NCI-H510A treated with DMSO at 0.1 percent for 48 hours (cell line): ENCODE data around the gene MAN1B1.
"Not testable (repeated sequence)": the region's sequence is repeated elsewhere in the genome, so short reads cannot be mapped to it uniquely, and the experiment has no call there.

ENCODE experiments used
- DNase-seq: peaks from one replicate; lab custom pipeline; 2025; lab: John Stamatoyannopoulos, UW

Gene MAN1B1

DNA sequence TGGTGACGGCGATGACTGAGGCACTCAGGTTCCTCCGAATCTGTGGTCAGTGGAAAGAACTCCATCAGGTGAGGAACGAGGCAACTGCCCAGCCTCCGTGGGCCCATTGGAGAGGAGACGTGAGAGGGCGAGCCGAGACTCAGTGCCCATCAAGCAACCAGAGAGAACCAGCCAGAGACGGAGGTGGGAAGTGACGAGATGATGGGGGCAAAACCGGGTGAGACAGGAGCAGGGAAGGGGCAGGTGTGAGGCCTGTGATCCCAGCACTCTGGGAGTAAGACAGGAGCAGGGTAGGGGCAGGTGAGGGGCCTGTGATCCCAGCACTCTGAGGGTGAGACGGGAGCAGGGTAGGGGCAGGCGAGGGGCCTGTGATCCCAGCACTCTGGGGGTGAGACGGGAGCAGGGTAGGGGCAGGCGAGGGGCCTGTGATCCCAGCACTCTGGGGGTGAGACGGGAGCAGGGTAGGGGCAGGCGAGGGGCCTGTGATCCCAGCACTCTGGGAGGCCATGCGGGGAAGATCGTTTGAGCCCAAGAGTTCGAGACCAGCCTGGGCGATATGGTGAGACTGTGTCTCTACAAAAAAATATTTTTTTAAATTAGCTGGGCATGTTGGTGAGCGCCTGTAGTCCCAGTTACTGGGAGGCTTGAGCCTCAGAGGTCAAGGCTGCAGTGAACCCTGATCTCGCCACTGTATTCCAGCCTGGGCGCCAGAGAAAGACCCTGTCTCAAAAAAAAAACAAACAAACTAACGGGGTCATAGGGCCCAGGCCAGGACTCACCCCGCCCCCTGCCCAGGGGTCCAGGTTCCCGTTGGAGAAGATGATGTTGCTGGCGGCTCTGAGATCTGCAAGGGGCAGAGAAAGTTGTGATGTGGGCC lies 24.4 kb downstream of the MAN1B1 start:
- no peak for DNase-seq

DNA sequence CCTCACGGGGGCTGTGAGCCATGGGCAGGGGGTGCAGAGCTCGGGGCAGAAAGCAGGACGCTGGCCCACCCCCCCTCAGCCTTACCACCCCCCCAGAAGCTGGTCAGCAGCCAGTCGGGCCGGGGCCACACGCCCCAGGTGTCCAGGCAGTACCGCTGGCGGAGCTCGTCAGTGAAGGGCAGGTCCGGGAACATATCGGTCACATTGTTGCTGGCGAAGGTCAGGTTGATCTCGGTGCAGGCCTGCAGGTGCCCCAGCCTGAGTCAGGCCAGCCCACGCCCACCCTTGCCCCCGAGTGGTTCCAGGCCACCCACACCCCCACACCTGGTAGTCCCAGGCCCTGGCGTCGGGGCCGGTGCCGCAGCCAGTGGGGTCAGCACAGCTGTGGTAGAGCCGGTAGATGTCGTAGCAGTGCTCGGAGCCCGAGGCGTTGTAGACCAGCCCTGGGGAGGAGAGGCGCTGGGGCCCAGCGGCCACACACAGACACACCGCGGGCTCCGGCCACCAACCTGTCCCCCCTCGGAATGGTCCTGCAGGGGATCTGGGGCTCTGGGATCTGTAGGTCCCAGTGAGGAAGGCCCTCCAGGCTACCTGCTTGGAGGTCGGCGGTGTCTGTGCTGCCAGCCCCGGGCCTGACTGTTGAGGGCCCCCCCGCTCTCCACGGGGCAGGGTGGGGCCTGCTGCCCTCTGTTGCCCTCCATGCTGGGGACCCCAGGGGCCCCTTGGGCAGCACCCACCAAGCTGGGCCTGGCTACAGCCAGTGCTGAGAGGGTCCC lies 25.2 kb downstream of the MAN1B1 start:
- DNase-seq = no peak

DNA sequence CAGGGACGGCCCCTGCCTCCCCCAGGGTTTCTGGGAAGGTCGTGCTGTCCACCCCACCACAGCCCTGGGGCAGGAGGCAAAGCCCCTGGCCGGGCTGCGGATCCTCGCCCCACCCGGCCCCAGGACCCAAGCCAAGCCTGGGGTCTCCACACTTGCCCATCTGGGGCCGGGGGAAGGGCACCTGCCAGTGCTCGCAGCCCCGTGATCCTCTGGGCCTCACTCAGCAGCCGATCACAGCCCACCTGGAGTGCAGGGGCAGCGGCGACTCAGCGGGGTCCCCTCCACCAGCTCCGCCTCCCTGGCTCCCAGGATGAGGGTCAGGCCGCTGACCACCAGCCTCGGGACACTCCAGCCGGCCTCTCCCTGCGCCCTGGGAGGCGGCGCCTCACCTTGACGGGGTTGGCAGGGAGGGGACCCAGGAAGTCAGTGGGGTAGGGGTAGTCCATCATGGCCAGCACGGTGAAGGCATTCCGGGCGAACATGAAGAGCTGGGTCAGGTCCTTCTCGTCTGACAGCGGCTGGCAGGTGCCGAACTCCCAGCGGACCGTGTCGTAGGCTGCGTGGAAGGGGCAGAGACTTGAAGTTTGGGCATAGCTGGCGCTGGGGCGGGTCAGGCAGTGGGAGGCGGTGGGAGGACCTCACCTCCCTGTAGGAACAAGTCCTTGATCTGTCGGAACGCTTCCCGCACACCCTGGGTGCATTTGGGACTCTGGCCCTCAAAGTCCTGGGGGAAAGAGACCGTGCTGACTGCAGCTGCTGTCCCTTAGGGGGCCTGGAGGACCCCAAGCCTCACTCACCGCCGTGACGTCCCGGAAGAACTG lies 26.0 kb downstream of the MAN1B1 start:
- DNase-seq = no peak

DNA sequence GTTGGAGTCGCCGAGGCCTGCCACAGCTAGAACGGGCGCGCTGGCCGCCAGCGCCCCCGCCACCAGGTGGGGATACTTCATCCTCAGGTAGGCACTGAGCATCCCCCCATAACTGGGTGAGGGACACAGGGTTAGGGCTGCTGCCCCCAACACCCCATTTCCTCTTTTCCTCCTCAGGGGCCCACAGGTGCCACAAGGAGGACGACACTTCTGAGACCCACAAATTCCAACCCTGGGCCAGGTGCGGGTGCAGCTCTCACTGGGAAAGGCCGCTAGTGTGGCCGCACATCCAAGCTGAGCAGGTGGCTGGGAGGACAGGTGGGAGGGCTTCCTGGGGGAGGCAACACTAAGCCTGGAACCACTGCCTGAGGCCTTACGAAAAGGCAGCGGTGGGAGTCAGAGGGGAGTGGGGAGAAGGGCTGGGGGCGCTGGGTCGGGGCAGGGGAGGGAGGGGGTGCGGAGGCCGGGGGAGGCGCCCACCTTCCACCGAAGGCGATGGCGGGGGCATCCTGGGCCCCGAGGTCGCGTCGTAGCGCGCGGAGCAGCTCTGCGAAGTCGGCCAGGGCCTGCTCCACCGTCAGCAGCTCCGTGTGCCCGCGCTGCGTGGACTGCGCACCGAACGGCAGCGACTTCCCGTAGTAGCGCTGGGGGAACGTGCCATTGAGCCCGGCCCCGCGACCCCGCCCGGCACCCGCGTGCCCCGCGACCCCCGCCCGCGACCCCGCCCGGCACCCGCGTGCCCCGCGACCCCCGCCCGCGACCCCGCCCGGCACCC lies 26.8 kb downstream of the MAN1B1 start:
- no peak for DNase-seq

DNA sequence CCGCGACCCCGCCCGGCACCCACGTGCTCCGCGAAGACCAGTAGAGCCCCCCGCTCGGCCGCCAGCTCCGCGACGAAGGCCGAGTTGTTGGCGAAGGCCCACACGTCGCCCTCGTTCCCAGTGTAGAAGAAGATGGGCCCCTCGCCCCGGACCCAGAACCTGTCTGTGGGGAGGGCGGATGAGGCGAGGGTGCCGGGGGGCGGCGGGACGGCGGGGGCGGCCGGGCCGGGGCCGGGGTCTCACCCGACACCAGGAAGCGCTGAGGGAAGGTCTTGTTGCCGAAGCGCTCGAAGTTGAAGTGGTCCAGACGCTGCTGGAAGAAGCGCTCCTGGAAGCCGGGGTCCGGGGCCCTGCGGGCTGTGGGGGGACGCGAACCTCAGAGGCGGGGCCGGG lies 27.4 kb downstream of the MAN1B1 start:
- no peak for DNase-seq

DNA sequence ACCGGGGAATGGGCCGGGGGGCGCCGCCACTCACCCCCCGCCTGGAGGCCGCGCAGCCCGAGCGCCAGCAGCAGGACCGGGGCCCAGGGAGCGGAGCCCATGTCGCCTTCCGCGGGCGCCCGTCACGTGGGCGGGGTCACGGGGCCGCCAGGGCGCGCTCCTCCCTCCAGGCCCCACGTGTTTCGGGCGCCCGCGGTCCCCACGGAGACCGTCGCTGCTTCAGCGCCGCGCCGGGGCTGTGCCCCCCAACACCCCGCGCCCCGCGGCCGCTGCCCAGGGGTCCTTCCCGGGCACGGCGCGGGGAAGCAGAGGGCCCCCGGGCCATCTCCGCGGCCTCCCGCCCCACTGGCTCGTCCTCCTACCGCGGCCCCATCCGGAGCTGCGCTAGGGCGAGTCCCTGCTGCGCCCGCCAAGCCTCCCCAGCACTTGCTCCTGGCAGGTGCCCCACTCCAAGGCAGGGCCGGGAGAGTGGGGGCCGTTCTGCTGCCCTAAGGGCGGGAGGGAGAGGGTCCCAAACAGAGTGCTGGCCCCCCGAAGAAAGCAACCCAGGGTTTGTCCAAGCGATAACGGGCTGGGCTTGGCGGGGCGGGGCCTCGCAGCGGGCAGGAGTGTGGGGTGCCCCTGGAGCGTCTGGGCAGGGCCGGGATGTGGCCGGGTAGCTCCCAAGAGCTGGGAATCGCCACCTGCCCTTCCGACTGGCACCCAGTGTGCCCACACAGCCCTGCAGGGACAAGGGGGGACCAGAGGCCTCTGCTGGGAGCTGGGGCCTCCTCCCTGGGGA lies 28.0 kb downstream of the MAN1B1 start, which contains the start of gene DPP7:
DPP7 (minus strand) TSS at position 121 of the 781 bp plus-strand sequence; CDS start at position 101, 20 bp downstream.
- peak; percentile 36 for DNase-seq

DNA sequence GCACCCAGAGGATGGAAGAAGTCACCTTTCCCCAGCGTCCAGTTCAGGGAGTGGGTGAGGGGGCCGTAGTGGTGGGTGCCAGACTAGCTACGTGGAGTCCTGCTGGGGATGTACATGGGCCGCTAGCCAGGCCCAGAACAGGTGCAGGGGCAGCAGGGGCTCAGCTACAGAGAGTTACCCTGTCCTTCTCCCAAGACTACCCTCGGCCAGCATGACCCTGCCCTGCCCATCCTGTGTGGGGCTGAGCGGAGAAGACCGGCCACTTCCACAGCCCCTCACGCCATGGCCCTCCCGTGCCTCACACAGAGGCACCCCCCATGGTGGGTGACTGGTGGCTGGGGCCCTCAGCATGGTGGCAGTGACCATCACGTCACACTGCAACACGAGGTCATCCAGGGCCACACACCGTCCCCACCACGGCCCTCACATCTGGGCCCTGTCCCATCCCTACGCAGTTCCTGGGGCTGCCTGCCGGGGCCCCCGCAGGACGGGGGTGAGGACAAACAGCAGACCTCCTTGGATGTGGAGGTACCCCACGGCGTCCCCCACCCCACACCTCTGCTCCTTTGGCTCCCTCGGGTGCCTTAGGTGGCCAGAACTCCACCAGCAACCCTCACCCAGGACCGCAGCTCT lies 28.7 kb downstream of the MAN1B1 start:
- no peak for DNase-seq

DNA sequence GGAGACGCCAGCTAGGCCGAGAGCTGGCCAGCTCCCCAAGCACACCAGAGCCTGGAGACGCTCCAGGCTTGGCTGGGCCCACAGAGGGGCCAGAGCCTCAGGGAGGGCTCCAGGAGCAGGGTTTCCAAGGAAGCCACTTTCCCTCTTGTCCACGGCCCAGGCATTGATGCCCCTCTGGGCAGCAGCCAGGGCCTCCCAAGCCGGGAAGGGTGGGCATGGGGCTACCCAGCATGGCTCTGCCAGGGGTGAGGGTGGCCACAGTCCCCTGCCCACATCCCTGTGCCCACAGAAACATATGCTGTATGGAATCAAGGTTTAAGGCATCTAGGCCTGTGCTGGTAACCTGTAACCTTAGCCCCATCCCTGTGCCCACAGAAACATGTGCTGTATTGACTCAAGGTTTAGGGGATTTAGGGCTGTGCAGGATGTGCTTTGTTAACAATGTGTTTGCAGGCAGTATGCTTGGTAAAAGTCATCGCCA lies 29.3 kb downstream of the MAN1B1 start:
- DNase-seq = no peak

DNA sequence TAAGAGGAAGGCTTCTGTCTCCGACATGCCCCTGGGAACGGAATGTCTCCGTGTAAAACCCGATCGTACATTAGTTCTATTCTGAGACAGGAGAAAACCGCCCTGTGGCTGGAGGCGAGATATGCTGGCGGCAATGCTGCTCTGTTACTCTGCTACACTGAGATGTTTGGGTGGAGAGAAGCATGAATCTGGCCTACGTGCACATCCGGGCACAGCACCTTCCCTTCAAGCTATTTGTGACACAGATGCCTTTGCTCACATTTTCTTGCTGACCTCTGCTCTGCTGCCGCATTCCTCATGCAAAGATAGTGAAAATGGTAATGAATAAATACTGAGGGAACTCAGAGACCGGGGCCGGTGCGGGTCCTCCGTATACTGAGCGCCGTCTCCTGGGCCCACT lies 29.9 kb downstream of the MAN1B1 start:
- no peak for DNase-seq

DNA sequence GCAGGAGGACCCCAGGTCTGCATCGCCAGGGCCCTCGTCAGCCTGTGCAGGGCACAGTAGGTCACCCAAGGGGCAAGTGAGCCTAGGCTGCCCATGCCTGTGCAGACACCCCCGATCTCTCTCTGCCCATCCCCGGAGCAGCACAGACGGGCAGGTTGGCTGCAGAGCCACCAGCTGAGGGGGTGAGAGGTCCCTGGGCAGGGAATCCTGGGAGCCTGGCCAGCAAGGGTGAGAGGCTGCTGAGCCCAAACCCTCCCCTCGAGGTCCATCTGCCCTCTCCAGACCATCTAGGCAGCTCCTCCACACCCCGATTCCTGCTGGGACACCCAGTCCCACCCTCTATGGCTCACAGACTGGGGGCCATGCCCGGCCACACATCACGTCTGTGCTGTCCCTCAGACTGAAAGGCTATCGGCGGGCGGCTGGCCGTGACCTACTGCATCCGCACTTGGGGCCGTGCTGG lies 30.5 kb downstream of the MAN1B1 start:
- DNase-seq = no peak

DNA sequence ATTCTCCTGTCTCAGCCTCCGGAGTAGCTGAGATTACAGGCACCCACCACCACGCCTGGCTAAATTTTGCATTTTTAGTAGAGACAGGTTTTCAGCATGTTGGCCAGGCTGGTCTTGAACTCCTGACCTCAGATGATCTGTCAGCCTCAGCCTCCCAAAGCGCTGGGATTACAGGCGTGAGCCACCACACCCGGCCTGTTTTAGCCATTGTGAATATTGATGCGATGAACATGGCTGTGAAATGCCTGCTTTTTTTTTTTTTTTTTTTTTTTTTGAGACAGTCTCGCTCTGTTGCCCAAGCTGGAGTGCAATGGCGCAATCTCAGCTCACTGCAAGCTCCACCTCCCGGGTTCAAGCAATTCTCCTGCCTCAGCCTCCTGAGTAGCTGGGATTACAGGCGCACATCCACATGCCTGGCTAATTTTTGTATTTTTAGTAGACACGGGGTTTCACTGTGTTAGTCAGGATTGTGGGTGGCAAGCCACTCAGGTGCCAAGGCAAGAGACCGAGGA lies 31.4 kb downstream of the MAN1B1 start:
- not testable (repeated sequence) for DNase-seq

DNA sequence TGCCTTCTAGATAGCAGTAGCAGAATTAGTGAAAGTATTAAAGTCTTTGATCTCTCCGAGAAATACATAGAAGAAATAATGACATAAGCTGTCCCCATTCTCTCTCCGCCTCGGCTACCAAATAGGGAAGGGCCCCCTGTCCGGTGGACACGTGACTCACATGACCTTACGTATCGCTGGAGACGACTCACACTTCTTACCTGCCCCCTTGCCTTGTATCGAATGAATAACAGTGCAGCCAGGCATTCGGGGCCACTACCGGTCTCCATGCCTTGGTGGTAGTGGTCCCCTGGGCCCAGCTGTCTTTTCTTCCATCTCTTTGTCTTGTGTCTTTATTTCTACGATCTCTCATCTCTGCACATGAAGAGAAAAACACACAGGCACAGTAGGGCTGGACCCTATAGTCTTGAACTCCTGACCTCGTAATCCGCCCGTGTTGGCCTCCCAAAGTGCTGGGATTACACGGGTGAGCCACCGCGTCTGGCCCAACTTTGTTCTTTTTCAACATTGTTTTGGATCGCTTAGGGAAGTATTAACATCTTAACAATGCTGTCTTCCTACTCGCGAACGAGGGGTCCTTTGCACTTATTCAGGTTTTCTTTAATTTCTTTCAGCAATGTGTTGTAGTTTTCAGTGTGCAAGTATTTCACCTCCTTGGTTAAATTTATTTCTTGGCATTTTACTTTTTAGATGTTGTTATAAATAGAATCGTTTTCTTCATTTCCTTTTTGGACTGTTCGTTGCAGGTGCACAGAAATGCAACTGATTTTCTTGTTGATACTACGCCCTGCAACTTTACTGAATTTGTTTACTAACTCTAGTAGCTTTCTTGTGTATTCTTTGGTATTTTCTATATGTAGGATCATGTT lies 35.4 kb downstream of the MAN1B1 start:
- DNase-seq = not testable (repeated sequence)

DNA sequence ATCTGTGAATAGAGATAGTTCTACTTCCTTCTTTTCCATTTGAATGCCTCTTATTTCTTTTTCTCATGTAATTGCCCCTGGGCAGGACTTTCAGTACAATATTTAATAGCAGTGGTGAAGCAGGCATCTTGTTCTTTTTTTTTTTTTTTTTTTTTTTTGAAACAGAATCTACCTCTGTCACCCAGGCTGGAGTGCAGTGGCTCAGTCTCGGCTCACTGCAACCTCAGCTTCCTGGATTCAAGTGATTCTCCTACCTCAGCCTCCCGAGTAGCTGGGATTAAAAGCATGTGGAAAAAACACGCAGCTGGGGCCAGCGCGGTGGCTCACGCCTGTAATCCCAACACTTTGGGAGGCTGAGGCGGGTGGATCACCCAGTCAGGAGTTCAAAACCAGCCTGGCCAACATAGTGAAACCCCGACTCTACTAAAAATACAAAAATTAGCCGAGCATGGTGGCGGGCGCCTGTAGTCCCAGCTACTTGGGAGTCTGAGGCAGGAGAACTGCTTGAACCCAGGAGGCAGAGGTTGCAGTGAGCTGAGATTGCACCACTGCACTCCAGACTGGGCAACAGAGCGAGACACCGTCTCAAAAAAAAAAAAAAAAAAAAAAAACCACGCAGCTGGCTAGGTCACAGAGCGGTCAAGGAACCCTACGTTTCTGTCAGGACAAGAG lies 36.1 kb downstream of the MAN1B1 start:
- DNase-seq = not testable (repeated sequence)

DNA sequence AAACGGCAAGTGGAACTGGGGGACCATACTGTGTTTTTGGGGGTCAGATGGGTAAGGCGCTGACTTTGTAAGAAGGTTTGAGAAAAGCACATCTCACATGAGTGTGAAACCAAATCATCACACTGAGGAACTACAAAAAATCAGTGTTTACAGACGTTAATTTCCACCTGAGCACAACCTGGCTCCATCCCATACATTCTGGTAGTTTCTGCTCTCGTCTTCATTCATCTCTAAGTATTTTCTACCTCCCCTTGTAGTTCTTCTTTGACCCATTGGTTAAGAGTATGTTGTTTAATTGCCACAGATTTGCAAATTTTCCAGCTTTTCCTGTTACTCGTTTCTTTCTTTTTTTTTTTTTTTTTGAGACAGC lies 36.7 kb downstream of the MAN1B1 start:
- DNase-seq = no peak

DNA sequence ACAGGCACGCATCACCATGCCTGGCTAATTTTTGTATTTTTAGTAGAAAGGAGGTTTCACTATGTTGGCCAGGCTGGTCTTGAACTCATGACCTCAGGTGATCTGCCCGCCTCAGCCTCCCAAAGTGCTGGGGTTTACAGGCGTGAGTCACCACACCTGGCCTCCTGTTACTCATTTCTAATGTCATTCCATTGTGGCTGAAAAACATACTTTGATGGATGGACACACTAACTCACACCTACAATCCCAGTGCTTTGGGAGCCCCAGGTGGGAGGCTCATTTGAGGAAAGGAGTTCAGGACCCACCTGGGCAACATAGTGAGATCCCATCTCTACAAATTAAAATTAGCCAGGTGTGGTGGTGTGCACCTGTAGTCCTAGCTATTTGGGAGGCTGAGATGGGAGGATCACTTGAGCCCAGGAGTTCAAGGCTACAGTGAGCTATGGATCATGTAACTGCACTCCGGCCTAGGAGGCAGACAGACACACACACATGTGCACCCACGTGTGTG lies 37.2 kb downstream of the MAN1B1 start:
- not testable (repeated sequence) for DNase-seq

DNA sequence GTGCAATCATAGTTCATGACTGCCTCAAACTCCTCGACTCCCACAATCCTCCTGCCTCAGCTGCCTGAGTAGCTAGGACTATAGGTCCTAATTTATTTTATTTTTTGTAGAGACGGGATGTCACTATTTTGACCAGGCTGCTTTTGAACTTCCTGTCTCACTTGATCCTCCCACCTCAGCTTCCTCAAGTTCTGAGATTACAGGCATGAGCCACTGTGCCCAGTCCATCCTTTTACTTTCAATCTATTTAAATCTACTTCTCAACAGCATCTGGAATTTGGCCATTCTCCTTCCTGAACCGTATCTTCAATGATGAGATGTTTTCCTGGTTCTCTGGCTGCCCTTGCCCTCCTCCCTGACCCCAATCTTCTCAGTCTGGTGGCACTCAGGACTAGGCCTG lies 40.0 kb downstream of the MAN1B1 start:
- no peak for DNase-seq

DNA sequence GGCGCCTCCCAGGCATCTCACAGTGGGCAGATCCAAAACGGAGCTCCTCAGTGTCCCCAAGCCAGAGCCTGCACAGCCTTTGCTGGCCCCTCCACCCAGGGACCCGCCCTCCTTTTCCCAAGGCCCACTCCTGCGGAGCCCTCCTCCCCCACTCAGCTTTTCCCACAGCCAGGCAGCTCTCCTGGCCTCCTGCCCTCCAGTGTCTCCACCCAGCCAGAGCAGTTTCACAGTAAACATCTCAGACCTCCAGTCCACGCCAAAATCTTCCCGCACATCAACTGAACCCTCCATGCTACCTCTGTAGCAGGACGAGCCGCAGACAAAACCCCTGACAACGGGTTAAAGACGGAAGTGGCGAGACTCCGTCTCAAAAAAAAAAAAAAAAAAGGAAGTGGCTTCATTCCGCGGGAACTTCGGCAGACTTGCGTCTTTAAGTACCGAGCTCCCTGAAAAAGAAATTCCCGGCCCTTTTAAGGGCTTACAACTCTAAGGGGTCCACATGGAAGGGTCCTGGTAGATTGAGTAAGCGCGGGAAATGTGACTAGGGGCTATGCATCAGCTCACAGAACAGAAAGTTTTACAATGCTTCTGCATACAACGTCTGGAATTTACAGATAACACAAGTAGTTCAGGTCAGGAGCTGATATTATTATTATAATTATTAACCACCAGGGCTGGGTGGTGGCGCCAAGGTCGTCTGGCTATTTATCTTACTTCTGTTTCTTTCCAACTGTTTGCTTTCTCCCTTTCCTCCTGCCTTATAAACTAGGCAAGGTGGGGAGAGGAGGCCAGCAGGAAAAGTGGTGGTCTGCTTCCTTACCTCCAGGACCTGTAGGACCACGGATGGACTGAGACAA lies 40.7 kb downstream of the MAN1B1 start:
- DNase-seq = no peak
